ENCODE results near the gene MUC21.
"Not testable (repeated sequence)": the region's sequence is repeated elsewhere in the genome, so short reads cannot be mapped to it uniquely, and the experiment has no call there.

MUC21 gene

DNA sequence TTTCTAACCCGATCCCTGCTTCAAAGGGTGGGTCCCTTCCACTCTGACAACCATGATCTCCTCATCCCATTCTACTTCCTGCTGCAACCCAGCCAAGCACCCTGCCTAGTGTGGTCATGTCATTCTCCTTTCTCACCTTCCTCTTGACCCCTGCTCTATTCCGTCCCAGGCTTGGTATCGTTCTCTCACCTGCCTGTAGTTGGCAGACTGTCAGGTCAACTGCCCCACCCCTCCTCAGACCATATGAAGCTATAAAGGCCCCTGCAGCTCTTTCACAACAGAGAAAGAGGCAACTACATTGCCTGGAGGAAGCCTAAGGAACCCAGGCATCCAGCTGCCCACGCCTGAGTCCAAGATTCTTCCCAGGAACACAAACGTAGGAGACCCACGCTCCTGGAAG lies at the start of gene MUC21:
TSS of gene MUC21 (plus strand) at position 280 of the 400 bp plus-strand sequence. CDS start 241 bp downstream, outside the sequence.
- FAIRE-seq, result no peak

DNA sequence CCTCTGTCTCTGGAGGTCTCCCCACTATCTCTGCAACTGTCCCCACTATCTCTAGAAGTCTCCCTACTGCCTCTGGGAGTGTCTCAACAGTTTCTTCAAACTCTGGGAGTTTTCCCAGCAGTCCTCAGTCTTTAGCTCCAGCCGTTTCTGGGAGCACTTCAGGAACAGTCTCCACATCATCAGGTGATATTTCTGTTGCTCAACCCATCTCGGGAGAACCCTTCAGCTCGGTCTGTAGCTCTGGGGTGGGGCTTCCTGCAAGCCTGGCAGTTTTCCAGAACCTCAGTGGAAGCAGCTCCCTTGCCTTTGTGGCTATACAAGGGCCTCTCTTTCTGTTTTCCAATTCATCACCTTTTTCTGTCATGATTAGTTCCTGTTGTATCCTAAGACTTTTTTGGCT lies 48.5 kb upstream of the MUC21 start:
- no peak for FAIRE-seq

DNA sequence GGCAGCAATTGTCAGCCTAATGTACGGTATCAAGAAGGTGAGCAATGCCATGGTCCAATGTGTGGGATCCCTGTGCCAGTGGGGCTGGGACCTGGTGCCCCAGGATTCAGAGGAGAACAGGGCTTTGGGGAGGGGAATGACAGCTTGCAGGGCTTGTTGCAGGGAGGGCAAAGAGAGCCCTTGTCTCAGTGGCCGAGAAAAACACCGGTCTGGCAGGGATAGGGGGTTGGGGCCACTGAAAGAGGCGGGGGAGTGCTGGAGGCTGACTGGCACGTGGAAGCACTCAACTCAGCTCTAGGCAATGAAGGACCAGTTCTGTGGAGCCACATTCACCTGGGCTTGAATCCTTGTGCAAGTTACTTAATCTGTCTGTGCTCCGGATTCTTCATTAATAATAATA lies 46.3 kb upstream of the MUC21 start:
- no peak for FAIRE-seq

- FAIRE-seq, result no peak
Observed at GRCh38 chr6:30938730-30939129, 44.8 kb upstream of the MUC21 start.

DNA sequence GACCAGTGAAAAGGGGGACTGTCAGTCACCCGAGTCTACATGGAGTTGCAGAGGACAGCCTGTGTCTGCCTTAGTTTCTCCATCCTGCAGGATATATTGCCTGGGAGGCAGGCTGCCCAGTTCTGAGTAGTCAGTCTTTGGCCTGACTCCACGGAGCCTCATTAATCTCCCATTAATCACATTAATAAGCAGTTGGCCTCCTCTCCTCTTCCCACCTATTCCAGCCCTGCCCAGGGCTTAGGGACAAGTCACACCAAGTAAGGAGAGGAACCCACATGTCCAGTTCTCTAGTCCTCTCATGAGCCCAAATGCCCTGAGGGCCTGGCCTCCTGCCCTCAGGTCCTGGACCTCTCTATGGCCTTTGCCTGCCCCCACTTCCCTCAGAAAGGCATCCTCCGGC lies 44.0 kb upstream of the MUC21 start:
- FAIRE-seq, result no peak

DNA sequence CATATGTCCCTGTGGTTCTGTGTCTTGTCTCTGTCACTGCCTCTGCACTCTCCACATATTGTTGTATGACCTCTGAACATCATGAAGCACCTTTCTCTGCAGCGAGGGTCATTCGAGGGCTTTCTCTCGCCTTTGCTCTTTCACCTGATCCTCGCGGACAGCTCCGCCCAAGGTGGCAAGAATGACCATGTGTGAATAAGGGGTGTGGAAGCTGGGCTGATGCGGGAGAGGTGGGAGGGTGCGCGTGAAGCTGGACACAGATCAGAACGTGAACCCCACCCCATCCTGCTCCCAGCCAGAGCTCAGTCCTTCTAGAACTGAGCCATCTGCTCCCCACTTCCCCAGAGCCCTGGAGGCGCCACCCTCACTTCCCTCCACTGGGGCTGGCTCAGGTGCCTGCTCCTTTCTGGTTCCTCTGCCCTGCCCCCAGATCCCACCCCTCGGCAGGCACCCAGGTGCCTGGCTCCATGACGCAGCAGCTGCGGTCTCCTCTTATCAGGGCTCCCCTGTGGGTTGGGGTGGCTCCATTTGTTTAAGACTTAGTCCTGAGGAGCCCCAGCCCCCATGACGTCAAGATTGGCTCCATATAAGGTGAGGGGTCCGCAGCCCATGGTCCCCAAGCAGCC lies 43.0 kb upstream of the MUC21 start, which contains the start of gene MUCL3:
TSS of gene MUCL3 (plus strand) at position 613 of the 626 bp plus-strand sequence. CDS start 27 bp downstream, outside the sequence.
- no peak for FAIRE-seq

GRCh38 chr6:30942338-30943060 lies 41.0 kb upstream of the MUC21 start:
- no peak for FAIRE-seq

DNA sequence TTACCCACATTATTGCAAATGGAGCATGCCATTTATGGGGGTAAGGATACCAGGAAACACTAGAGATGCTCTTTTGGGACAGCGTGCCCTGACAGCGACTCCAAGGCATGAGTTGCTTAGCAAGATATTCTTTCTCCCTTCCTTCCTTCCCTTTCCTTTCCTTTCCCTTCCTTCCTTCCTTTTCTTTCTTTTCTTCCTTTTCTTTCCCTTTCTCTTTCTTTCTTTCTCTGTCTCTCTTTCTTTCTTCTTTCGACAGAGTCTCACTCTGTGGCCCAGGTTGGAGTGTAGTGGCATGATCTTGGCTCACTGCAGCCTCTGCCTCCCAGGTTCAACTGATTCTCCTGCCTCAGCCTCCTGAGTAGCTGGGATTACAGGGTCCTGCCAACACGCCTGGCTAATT lies 39.5 kb upstream of the MUC21 start:
- FAIRE-seq, result no peak

DNA sequence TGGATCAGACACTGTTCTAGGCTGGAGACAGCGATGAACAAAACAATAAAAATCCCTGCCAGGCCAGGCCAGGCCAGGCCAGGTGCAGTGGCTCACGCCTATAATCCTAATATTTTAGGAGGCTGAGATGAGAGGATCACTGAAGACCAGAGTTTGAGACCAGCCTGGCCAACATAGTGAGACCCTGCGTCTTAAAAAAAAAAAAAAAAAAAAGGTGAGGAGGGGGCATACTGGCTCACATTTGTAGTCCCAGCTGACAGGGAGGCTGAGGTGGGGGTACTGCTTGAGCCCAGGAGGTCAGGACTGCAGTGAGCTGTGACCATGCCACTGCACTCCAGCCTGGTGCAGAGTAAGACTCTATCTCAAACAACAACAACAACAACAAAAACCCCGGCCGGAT lies 38.2 kb upstream of the MUC21 start:
- no peak for FAIRE-seq

DNA sequence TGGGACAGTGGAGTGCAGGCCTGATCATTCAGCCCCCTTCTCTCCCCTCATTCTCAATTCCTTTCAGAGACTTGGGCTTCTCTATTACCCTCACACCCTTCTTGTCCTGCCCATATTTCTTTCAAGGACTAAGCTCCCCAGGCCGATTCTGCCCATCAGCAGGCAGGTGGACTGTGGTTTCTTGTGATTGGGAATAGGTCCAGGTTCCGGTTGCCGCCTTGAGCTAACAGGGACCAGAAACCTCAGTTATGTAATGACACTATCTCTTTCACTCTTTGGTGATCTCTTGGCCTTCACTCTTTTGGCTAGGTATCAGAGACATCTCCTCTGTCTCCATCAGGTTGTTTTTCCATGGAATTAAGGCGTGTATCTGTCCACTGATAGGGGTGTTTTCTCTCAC lies 36.3 kb upstream of the MUC21 start:
- FAIRE-seq, result no peak

- no peak for FAIRE-seq
Observed at GRCh38 chr6:30948811-30949210, 34.7 kb upstream of the MUC21 start.

- no peak for FAIRE-seq
Observed at GRCh38 chr6:30951907-30952469, 31.5 kb upstream of the MUC21 start.

DNA sequence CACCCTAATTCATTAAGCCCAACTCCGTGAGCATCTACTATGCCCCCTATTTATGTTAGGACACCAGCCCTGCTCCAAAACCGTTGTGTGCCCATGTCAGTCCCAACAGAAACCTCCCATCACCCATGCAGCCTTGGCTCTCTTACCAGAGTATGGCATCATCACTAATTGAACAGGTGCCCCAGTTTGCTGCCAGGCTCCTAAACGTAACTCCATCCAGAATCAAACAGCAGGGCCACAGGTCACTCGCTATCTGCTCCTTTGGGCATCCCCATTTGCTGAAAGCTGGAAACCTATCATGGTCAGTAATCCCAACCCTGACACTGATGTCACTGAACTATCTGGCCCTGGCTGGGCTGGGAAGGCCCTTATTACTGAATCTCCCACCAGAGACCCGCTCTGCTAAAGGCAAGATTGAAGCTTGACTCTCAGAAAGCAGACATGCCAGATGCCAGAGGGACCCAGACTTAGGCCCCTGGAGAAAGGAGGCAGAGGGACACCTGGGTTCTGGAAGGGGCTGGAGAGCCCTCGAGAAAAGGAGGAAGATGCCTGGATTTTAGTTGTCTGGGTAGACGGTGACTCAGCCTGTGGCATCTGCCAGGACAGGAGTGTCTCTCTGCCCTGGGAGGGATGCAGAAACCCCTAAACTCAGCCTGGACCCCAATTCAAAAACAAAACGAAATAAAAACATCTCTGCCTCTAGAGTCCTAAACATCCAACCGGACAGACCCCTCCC lies 28.7 kb upstream of the MUC21 start:
- no peak for FAIRE-seq

- no peak for FAIRE-seq
Observed at GRCh38 chr6:30955367-30956042, 28.0 kb upstream of the MUC21 start.

- no peak for FAIRE-seq
Observed at GRCh38 chr6:30957716-30958115, 25.8 kb upstream of the MUC21 start.

DNA sequence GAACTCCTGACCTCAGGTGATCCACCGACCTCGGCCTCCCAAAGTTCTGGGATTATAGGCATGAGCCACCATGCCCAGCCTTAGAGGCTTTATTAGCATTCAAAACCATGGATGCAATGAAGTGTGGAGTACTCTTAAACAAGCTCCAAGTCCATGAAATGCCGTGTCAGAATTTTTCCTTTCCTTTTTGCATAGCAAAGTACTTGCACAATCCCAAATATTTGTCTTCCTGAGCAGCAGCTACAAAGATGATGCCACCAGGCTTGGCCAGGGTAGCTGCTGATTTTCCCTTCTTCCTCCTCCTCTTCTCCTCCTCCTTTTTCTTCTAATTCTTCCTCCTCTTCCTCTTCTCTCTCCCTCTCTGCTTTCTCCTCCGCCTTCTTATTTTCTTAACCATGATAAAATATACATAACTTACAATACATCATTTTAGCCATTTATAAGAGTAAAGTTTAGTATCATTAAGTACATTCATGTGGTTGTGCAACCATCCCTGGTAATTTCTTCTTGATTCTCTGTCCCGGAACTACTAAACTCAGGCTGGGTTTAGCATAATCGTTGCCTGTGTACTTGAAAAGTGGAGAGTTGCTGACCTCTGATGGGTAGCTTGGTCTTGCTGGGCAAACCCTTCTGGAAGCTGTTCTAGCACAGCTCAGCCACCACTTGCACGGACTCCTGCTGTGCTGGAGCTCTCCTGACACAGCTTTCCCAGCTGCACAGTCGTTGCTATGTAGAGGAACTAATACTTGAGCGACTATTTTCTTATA lies 22.4 kb upstream of the MUC21 start:
- no peak for FAIRE-seq

DNA sequence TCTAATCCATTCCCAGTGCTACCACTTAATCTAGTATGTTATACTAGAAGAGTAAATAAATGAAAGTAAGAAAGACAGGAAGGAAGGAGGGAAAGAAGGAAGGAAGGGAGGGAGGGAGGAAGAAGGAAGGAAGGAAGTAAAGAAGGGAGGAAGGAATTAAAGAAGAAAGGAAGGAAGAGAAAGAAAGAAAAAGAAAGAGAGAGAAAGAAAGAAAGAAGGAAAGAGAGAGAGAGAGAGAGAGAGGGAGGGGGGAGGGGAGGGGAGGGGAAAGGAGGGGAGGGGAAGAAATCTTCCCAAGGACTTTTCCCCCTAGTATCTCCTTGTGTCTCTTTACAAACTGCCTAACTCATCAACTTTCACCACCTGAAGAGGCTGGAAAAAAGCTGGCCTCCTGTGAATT lies 20.8 kb upstream of the MUC21 start:
- no peak for FAIRE-seq

GRCh38 chr6:30963641-30964040 lies 19.9 kb upstream of the MUC21 start:
- no peak for FAIRE-seq

GRCh38 chr6:30964075-30964474 lies 19.4 kb upstream of the MUC21 start:
- FAIRE-seq, result no peak

DNA sequence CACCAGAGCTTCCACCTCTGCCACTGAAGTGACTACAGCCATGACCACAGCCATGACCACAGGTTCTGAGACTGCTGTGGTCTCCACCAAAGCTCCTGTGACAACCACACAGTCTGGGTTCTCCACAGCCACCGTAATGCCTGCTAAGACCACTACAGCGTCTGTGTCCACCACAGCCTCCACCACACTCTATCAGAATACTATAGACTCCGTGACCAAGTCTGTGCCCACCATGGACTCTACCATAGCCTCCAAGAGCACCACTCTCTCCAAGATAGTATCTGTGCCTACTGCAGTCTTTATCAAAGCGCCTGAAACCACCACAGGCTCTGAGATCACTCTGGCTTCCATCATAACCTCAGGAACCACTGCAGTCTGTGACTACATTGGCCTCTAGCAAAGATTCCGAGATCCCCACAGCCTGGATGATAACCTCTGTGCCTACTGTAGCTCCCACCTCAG lies 18.3 kb upstream of the MUC21 start:
- no peak for FAIRE-seq

- no peak for FAIRE-seq
Observed at GRCh38 chr6:30966154-30966553, 17.4 kb upstream of the MUC21 start.

- FAIRE-seq, result not testable (repeated sequence)
Observed at GRCh38 chr6:30969171-30969570, 14.3 kb upstream of the MUC21 start.
